Smooth muscle cell (in vitro differentiated cells): Measurements from ENCODE around the gene CHD9. TPM values are rescaled to one million over a fixed set of nuclear protein-coding genes. Genes with fewer than 3 reads are reported as not detected.
A peak's percentile ranks its signal among the peaks of the same experiment; 100 is the strongest.

Source experiments
- DNase-seq: peaks from one replicate; lab custom pipeline; 2025; ENCODE audit not compliant: unreplicated experiment; lab: John Stamatoyannopoulos, UW
- H2AFZ ChIP-seq: fragments of 200-600 bp; sonication (generic); 2 replicates; pipeline ENCODE4 v1.6.0; 2016; ENCODE audit warnings: antibody characterized with exemption, low read depth, mild to moderate bottlenecking
- H3F3A ChIP-seq: fragments of 200-600 bp; sonication (generic); 2 replicates; pipeline ENCODE4 v1.6.0; 2017; ENCODE audit warnings: antibody characterized with exemption, low read depth
- H3K27ac ChIP-seq: fragments of 200-600 bp; sonication (generic); 2 replicates; pipeline ENCODE4 v1.5.1; 2016; ENCODE audit warnings: low read depth, mild to moderate bottlenecking
- H3K27me3 ChIP-seq: fragments of 200-600 bp; sonication (generic); 2 replicates; pipeline ENCODE4 v1.6.1; 2016; ENCODE audit warnings: low read depth, mild to moderate bottlenecking
- H3K36me3 ChIP-seq: fragments of 200-600 bp; sonication (generic); 2 replicates; pipeline ENCODE4 v1.5.1; 2016; ENCODE audit warnings: low read depth
- H3K4me1 ChIP-seq: fragments of 200-600 bp; sonication (generic); 2 replicates; pipeline ENCODE4 v1.5.1; 2016; ENCODE audit warnings: low read depth
- H3K4me2 ChIP-seq: fragments of 200-600 bp; sonication (generic); 2 replicates; pipeline ENCODE4 v1.6.0; 2016; ENCODE audit warnings: mild to moderate bottlenecking
- H3K4me3 ChIP-seq: fragments of 200-600 bp; sonication (generic); 2 replicates; pipeline ENCODE4 v1.5.1; 2016; ENCODE audit warnings: mild to moderate bottlenecking
- H3K79me2 ChIP-seq: fragments of 200-600 bp; sonication (generic); 2 replicates; pipeline ENCODE4 v1.6.0; 2016; ENCODE audit warnings: low read depth, mild to moderate bottlenecking
- H3K9ac ChIP-seq: fragments of 200-600 bp; sonication (generic); 2 replicates; pipeline ENCODE4 v1.6.0; 2016; ENCODE audit warnings: low read depth
- H3K9me3 ChIP-seq: fragments of 200-600 bp; sonication (generic); replicated peaks from 2 replicates; pipeline ENCODE4 v1.5.1; 2016; ENCODE audit warnings: low read depth
- H4K20me1 ChIP-seq: fragments of 200-600 bp; sonication (generic); 2 replicates; pipeline ENCODE4 v1.6.0; 2016; ENCODE audit warnings: low read depth
- WGBS: methylation state at CpG from one replicate; pipeline ENCODE4 v1.1.7; 2016; ENCODE audit warnings: low lambda C conversion rate; 5-methylcytosine and 5-hydroxymethylcytosine counted together
- polyA plus RNA-seq: library from polyadenylated mRNA; unstranded; fragments of >200 nt; fragmentation: Nextera tagmentation; extraction: Ambion mirVana; gene quantifications from 2 replicates; pipeline ENCODE4 v1.2.1, GENCODE V29; 2016
- total RNA-seq: library from RNA; depleted of rRNA; stranded (reverse); fragments of >200 nt; gene quantifications from 2 replicates; pipeline ENCODE4 v1.2.3, GENCODE V29; 2014
- TF ChIP-seq, protein P1 (sequence below): fragments of 200-600 bp; sonication (generic); IDR thresholded peaks from 2 replicates; pipeline ENCODE4 v1.5.1; 2017; ENCODE audit warnings: borderline replicate concordance, mild to moderate bottlenecking, antibody characterized with exemption; ENCODE audit not compliant: insufficient read depth, poor library complexity, severe bottlenecking

CHD9 gene
- total and polyA plus RNA-seq, 2 experiments from 2014 or later, result 43.7 to 117 TPM

DNA sequence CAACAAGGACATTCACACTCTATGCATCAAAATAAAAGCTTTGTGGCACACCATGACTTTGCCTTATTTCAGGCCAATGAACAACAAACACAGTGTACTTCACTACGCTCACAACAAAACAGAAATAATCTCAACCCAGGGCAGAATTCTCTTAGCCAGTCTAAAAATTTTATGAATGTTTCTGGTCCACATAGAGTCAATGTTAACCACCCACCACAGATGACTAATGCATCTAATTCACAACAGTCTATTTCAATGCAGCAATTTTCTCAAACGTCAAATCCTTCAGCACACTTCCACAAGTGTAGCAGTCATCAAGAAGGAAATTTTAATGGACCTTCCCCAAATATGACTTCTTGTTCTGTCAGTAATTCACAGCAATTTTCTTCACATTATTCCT lies 101.7 kb downstream of the CHD9 start:
- Histone ChIP-seq H3K36me3 (no peaks in the 10 kb centered on the region), H3K4me2 (no peak overlapping the region), H3K9me3 (no peaks in the 10 kb centered on the region), H3K27me3 (no peaks in the 10 kb centered on the region), H4K20me1 (peaks cover 74% of the 10 kb centered on the region), H3K4me3 (no peak overlapping the region), H3K27ac (peak overlapping the region; percentile 48), H3K79me2 (peaks cover 92% of the 10 kb centered on the region), H3K9ac (no peak overlapping the region), H3F3A (peaks cover 6% of the 10 kb centered on the region), H2AFZ (no peak overlapping the region), H3K4me1 (peaks cover 5% of the 10 kb centered on the region)
- no peak for DNase-seq
- 26% methylated on average over 2 of the region's 2 CpGs for WGBS
- TF ChIP-seq, protein P1, sequence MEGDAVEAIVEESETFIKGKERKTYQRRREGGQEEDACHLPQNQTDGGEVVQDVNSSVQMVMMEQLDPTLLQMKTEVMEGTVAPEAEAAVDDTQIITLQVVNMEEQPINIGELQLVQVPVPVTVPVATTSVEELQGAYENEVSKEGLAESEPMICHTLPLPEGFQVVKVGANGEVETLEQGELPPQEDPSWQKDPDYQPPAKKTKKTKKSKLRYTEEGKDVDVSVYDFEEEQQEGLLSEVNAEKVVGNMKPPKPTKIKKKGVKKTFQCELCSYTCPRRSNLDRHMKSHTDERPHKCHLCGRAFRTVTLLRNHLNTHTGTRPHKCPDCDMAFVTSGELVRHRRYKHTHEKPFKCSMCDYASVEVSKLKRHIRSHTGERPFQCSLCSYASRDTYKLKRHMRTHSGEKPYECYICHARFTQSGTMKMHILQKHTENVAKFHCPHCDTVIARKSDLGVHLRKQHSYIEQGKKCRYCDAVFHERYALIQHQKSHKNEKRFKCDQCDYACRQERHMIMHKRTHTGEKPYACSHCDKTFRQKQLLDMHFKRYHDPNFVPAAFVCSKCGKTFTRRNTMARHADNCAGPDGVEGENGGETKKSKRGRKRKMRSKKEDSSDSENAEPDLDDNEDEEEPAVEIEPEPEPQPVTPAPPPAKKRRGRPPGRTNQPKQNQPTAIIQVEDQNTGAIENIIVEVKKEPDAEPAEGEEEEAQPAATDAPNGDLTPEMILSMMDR, result no peak

- Histone ChIP-seq H4K20me1 (peaks cover 56% of the 10 kb centered on the region), H3K9ac (no peak overlapping the region), H3K79me2 (peaks cover 93% of the 10 kb centered on the region), H3K9me3 (no peaks in the 10 kb centered on the region), H3K27ac (no peak overlapping the region), H3K27me3 (no peaks in the 10 kb centered on the region), H3K4me3 (no peak overlapping the region), H2AFZ (no peak overlapping the region), H3F3A (peaks cover 9% of the 10 kb centered on the region), H3K4me2 (no peak overlapping the region), H3K4me1 (no peaks in the 10 kb centered on the region), H3K36me3 (no peaks in the 10 kb centered on the region)
- TF ChIP-seq, protein P1, result peak; percentile 70
- WGBS, result 77% methylated on average over 6 of the region's 6 CpGs
- DNase-seq, result no peak
Measured at GRCh38 chr16:53159781-53160436, 105.1 kb downstream of the CHD9 start.

DNA sequence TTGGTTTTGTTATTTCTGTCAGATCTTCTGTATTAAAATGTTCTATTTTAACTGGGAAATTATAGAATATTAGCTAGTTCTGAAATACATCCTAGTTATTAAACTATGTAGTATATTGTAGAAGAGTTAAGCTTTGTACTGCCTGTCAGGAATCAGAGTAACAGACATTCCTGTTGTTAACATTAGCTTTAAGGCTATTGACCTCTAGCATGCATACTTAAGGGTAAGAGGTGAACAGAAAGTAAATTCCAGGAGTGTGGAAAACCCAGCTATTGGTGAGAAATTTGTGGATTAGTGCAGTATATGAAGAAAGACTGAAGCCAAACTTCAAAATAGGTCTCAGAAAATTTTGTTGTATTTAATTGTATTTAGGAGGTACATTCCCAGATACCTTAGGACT lies 111.3 kb downstream of the CHD9 start:
- H3K9me3 ChIP-seq, result no peaks in the 10 kb centered on the region
- H3K4me2 ChIP-seq, result no peak overlapping the region
- H4K20me1 ChIP-seq, result peaks cover 74% of the 10 kb centered on the region
- H3K36me3 ChIP-seq, result no peaks in the 10 kb centered on the region
- H3K27me3 ChIP-seq, result no peaks in the 10 kb centered on the region
- peaks cover 7% of the 10 kb centered on the region for H3F3A ChIP-seq
- TF ChIP-seq, protein P1, result no peak
- H3K4me3 ChIP-seq, result no peak overlapping the region
- DNase-seq, result no peak
- no peak overlapping the region for H2AFZ ChIP-seq
- no peaks in the 10 kb centered on the region for H3K4me1 ChIP-seq
- peak overlapping the region; percentile 16 for H3K27ac ChIP-seq
- no peak overlapping the region for H3K9ac ChIP-seq
- peaks cover 99% of the 10 kb centered on the region for H3K79me2 ChIP-seq

DNA sequence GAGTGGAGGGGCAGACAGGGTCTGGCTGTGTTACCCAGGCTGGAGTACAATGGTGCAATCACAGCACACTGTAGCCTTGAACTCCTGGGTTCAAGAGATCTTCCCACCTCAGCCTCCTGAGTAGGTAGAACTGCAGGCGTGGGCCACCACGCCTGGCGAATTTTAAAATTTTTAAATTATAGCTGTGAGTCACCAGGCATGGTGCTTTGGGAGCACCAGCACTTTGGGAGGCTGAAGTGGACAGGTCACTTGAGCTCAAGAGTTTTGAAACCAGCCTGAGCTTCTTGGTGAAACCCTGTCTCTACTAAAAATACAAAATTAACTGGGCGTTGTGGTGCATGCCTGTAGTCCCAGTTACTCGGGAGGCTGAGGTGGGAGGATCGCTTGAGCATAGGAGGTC lies 114.0 kb downstream of the CHD9 start:
- Histone ChIP-seq H2AFZ (no peak overlapping the region), H3K27ac (no peak overlapping the region), H3K9ac (no peak overlapping the region), H3K36me3 (no peaks in the 10 kb centered on the region), H3K4me3 (no peak overlapping the region), H3F3A (peaks cover 7% of the 10 kb centered on the region), H3K4me2 (no peak overlapping the region), H3K27me3 (no peaks in the 10 kb centered on the region), H4K20me1 (peaks cover 87% of the 10 kb centered on the region), H3K9me3 (no peaks in the 10 kb centered on the region), H3K4me1 (no peaks in the 10 kb centered on the region), H3K79me2 (peaks cover 97% of the 10 kb centered on the region)
- WGBS, result 100% methylated on average over 6 of the region's 6 CpGs
- DNase-seq, result no peak
- TF ChIP-seq, protein P1, result no peak
